OCI-LY7 (cell line): ENCODE measurements around the gene SGMS1. TPM values are rescaled to one million over a fixed set of nuclear protein-coding genes. Genes with fewer than 3 reads are reported as not detected.

Experiments used
- BruUV-seq: library from RNA; stranded (reverse); fragments of 400-500 nt; replicated peaks from 2 replicates; lab custom pipeline; 2021; lab: Mats Ljungman, UMichigan
- CTCF ChIA-PET: fragments of 300-600 bp; sonication (Branson Sonifier 250); formaldehyde crosslinking; loops from one replicate; lab custom pipeline; 2022; ENCODE audit warnings: antibody characterized with exemption; ENCODE audit not compliant: unreplicated experiment; lab: Charles Lee
- POLR2A ChIA-PET: fragments of 300-600 bp; sonication (Branson Sonifier 250); formaldehyde crosslinking; loops from one replicate; lab custom pipeline; 2022; ENCODE audit warnings: antibody characterized with exemption; lab: Charles Lee
- DNase-seq: peaks from one replicate; pipeline ENCODE4 v3.0.0-alpha.2; 2015; ENCODE audit warnings: low spot score
- H2AFZ ChIP-seq: fragments of 200-600 bp; sonication (generic), shearing (Covaris generic); 2 replicates; pipeline ENCODE4 v1.6.1; 2014; ENCODE audit warnings: mild to moderate bottlenecking, antibody characterized with exemption, low read length, moderate library complexity
- H3K27ac ChIP-seq: fragments of 200-600 bp; sonication (generic); 2 replicates; pipeline ENCODE4 v1.5.1; 2014; ENCODE audit warnings: mixed run types, low read depth, mild to moderate bottlenecking, moderate library complexity, low read length, inconsistent platforms; ENCODE audit not compliant: poor library complexity, severe bottlenecking
- H3K36me3 ChIP-seq: fragments of 200-600 bp; sonication (generic); 2 replicates; pipeline ENCODE4 v1.6.1; 2014; ENCODE audit warnings: mild to moderate bottlenecking, antibody characterized with exemption, low read length, moderate library complexity, mixed read lengths; ENCODE audit not compliant: insufficient read depth
- H3K4me1 ChIP-seq: fragments of 200-600 bp; sonication (generic); 2 replicates; pipeline ENCODE4 v1.5.1; 2014; ENCODE audit warnings: mild to moderate bottlenecking, low read length; ENCODE audit not compliant: insufficient read depth, poor library complexity, severe bottlenecking
- H3K4me2 ChIP-seq: fragments of 200-600 bp; sonication (generic); 2 replicates; pipeline ENCODE4 v1.6.1; 2014; ENCODE audit warnings: mild to moderate bottlenecking, low read length
- H3K4me3 ChIP-seq: fragments of 200-600 bp; sonication (generic); 2 replicates; pipeline ENCODE4 v1.5.1; 2014; ENCODE audit warnings: mild to moderate bottlenecking, low read depth, low read length; ENCODE audit not compliant: poor library complexity, severe bottlenecking
- H3K79me2 ChIP-seq: fragments of 200-600 bp; sonication (generic); 2 replicates; pipeline ENCODE4 v1.6.1; 2016; ENCODE audit warnings: low read depth, mild to moderate bottlenecking, low read length, moderate library complexity, mixed read lengths; ENCODE audit not compliant: insufficient read depth
- H3K9me2 ChIP-seq: fragments of 200-600 bp; sonication (generic); 2 replicates; pipeline ENCODE4 v1.6.1; 2016; ENCODE audit warnings: mild to moderate bottlenecking, low read length, mixed read lengths; ENCODE audit not compliant: insufficient read depth
- H3K9me3 ChIP-seq: fragments of 200-600 bp; sonication (generic); 2 replicates; pipeline ENCODE4 v1.6.1; 2014; ENCODE audit warnings: mild to moderate bottlenecking, mixed run types, low read length, mixed read lengths
- H4K20me1 ChIP-seq: fragments of 200-600 bp; sonication (generic); 2 replicates; pipeline ENCODE4 v1.6.1; 2014; ENCODE audit warnings: mild to moderate bottlenecking, antibody characterized with exemption, low read length, moderate library complexity, mixed read lengths; ENCODE audit not compliant: insufficient read depth
- CTCF ChIP-seq: fragments of 200-600 bp; sonication (generic); conservative IDR thresholded peaks from 2 replicates; pipeline ENCODE4 v1.5.1; 2014; ENCODE audit warnings: mild to moderate bottlenecking, antibody characterized with exemption, low read length, moderate library complexity, mixed read lengths
- EZH2phosphoT487 ChIP-seq: fragments of 200-600 bp; sonication (generic); IDR thresholded peaks from 2 replicates; pipeline ENCODE4 v1.6.1; 2018; ENCODE audit warnings: low read depth, borderline replicate concordance, mild to moderate bottlenecking, mixed run types, antibody characterized with exemption, low read length, moderate library complexity, mixed read lengths
- intact Hi-C: fragments of 100-400 bp; cut with micrococcal nuclease; formaldehyde crosslinking; loops from one replicate; pipeline ENCODE4 v1.10.0; 2022; ENCODE audit not compliant: unreplicated experiment
- total RNA-seq, 2 experiments: library from RNA; depleted of rRNA in 1 of 2; stranded (reverse); fragments of >200 nt in 1 of 2; shearing (Covaris generic) in 1 of 2; gene quantifications; 2 replicates each; pipeline ENCODE4 v1.2.3, GENCODE V29; 2014 to 2022

SGMS1 gene
- total RNA-seq, 2 experiments from 2014 or later, result 45.4 to 57.5 TPM

DNA sequence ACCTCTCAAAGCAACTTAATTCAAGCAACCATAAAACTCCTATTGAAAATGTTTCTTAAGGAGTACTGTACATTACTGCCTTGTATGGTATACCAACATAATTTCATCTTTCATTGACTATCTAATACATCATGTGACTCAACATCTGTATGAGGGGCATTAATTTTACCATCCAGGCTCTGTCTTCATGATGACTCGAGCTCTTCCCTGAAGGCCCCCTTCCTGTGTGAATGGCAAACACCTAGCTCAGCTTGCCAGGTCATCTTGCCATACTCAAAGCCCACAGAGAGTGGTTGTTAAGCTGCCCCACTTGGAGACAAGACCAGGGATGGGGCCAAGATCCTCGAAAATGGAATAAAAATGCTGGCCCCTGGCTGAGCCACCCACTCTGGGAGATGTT lies 82.4 kb downstream of the SGMS1 start:
- H3K4me3 ChIP-seq, result no peak overlapping the region
- H3K79me2 ChIP-seq, result peaks cover 14% of the 10 kb centered on the region
- ChIA-PET CTCF (no interaction called here), POLR2A (interaction anchor here (0.7 to 1.1 kb wide), 2 partner anchors 9 to 20 kb away, joined by 3 read pairs; no protein-coding TSS in a partner anchor)
- intact Hi-C loops, result no loop called here
- no peak for DNase-seq
- no TSS peak for BruUV-seq
- H3K4me1 ChIP-seq, result no peaks in the 10 kb centered on the region
- no peaks in the 10 kb centered on the region for H3K9me2 ChIP-seq
- H3K36me3 ChIP-seq, result no peaks in the 10 kb centered on the region
- no peak overlapping the region for H2AFZ ChIP-seq
- H3K4me2 ChIP-seq, result no peak overlapping the region
- H3K9me3 ChIP-seq, result no peaks in the 10 kb centered on the region
- no peak overlapping the region for H3K27ac ChIP-seq
- TF ChIP-seq CTCF (no peak), EZH2phosphoT487 (no peak)
- no peaks in the 10 kb centered on the region for H4K20me1 ChIP-seq

DNA sequence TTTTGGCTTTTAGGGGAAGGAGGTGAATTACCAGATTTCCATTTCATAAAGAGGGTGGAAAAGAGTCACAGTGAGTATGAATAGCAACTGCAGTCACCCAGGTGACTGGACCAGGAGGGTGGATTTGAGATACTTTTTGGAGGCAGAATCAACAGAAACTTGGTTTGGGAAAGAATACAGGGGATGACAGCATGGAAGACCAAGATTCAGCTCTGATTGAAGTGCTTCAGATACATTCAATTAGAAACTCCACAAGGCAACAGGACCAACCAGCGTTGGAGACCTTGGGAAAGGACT lies 83.0 kb downstream of the SGMS1 start:
- Histone ChIP-seq H2AFZ (no peak overlapping the region), H3K36me3 (no peaks in the 10 kb centered on the region), H3K4me1 (no peaks in the 10 kb centered on the region), H3K4me3 (no peak overlapping the region), H4K20me1 (no peaks in the 10 kb centered on the region), H3K9me2 (no peaks in the 10 kb centered on the region), H3K9me3 (no peaks in the 10 kb centered on the region), H3K4me2 (no peak overlapping the region), H3K79me2 (peaks cover 14% of the 10 kb centered on the region), H3K27ac (no peak overlapping the region)
- ChIA-PET POLR2A (interaction anchor here (1.1 kb wide), 1 partner anchor 9 kb away, joined by 3 read pairs; no protein-coding TSS in a partner anchor), CTCF (no interaction called here)
- intact Hi-C loops, result no loop called here
- no TSS peak for BruUV-seq
- DNase-seq, result no peak
- TF ChIP-seq EZH2phosphoT487, result no peak
- TF ChIP-seq CTCF, result no peak

DNA sequence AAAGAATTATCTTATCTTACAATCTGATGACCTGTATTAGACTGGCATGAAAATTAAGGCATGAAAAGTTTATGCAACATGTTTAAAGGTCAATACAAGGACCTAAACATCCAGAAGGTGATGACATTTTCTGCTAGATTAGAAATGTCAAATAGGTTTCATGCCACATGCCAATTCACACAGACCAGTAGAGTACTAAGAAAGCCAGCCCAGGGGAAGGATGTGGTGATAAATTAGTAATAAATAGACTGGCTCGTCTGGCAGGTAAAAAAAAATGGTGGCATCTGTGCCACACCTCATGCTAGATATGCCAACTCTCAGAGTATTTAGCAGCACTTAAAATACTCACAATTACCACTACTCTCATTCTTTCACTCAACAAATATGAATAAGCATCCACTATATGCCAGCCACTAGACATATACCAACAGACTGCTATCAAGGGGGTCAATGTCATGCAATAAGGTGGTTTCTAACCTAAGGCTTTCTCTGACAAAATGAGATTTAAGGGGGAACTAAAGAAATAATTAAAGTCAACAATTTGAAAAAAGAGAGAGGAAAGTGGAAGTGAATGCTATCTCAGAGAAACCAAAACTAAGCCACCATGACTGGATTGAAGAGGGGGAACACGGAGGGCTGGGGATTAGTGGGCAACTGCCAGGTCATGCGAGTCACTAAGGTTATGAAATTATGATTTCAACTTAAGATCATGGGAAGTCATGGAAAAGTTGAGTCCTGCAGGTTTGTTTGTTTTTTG lies 83.5 kb downstream of the SGMS1 start:
- TF ChIP-seq EZH2phosphoT487, result no peak
- TF ChIP-seq CTCF, result no peak
- no peak overlapping the region for H3K4me3 ChIP-seq
- peaks cover 14% of the 10 kb centered on the region for H3K79me2 ChIP-seq
- H2AFZ ChIP-seq, result no peak overlapping the region
- CTCF ChIA-PET, result no interaction called here
- intact Hi-C loops, result no loop called here
- DNase-seq, result no peak
- no peaks in the 10 kb centered on the region for H3K4me1 ChIP-seq
- no peaks in the 10 kb centered on the region for H4K20me1 ChIP-seq
- BruUV-seq, result no TSS peak
- H3K4me2 ChIP-seq, result no peak overlapping the region
- H3K27ac ChIP-seq, result no peak overlapping the region
- no peaks in the 10 kb centered on the region for H3K9me3 ChIP-seq
- H3K9me2 ChIP-seq, result no peaks in the 10 kb centered on the region
- no peaks in the 10 kb centered on the region for H3K36me3 ChIP-seq
- POLR2A ChIA-PET, result no interaction called here
